ENCODE data around the gene AASDH.

AASDH gene

GRCh38 chr4:56388306-56388705, 1.0 kb upstream of the AASDH start:
- Histone ChIP-seq H3K4me3 (ENCODE audit: low read length, poor library complexity, severe bottlenecking) (peak overlapping the region; percentile 83), H3K9ac (ENCODE audit: low read depth, low read length, poor library complexity, severe bottlenecking) (peak overlapping the region; percentile 83), H2AFZ (ENCODE audit: low read length) (no peak overlapping the region), H3K36me3 (ENCODE audit: insufficient read depth, low read length) (no peaks in the 10 kb centered on the region; the same call in 1 of the 2 replicates), H3K9me2 (replicated peaks; ENCODE audit: low read depth, low read length) (no peaks in the 10 kb centered on the region), H4K20me1 (ENCODE audit: insufficient read depth, low read length, poor library complexity, severe bottlenecking) (no peaks in the 10 kb centered on the region), H3K9me3 (ENCODE audit: insufficient read depth, low read depth, low read length) (no peaks in the 10 kb centered on the region), H3K79me2 (ENCODE audit: insufficient read depth, low read length) (peaks cover 27% of the 10 kb centered on the region), H3F3A (ENCODE audit: low read depth) (0 out of 2 replicates have a peak, but pooled peaks cover 4% of the 10 kb centered on the region), H3K4me1 (ENCODE audit: insufficient read depth, low read length, poor library complexity, severe bottlenecking) (peaks cover 35% of the 10 kb centered on the region), H3K27me3 (ENCODE audit: insufficient read depth, low read length, poor library complexity, severe bottlenecking) (no peaks in the 10 kb centered on the region), H3K4me2 (ENCODE audit: low read depth, low read length, poor library complexity, severe bottlenecking) (peak overlapping the region; percentile 96)
- TF ChIP-seq EZH2phosphoT487 (IDR thresholded peaks at IDR 0.05; ENCODE audit: borderline replicate concordance) (no peak), CTCF (conservative IDR thresholded peaks at IDR 0.05; ENCODE audit: low read length) (no peak)

GRCh38 chr4:56386091-56386490, 1.2 kb downstream of the AASDH start:
- Histone ChIP-seq H2AFZ (ENCODE audit: low read length) (no peak overlapping the region), H3K9me2 (replicated peaks; ENCODE audit: low read depth, low read length) (no peaks in the 10 kb centered on the region), H3K4me2 (ENCODE audit: low read depth, low read length, poor library complexity, severe bottlenecking) (peak overlapping the region; percentile 96), H4K20me1 (ENCODE audit: insufficient read depth, low read length, poor library complexity, severe bottlenecking) (no peaks in the 10 kb centered on the region), H3K9me3 (ENCODE audit: insufficient read depth, low read depth, low read length) (no peaks in the 10 kb centered on the region), H3K79me2 (ENCODE audit: insufficient read depth, low read length) (peaks cover 27% of the 10 kb centered on the region), H3F3A (ENCODE audit: low read depth) (0 out of 2 replicates have a peak, but pooled peaks cover 4% of the 10 kb centered on the region), H3K9ac (ENCODE audit: low read depth, low read length, poor library complexity, severe bottlenecking) (peak overlapping the region; percentile 83), H3K4me1 (ENCODE audit: insufficient read depth, low read length, poor library complexity, severe bottlenecking) (peaks cover 35% of the 10 kb centered on the region), H3K4me3 (ENCODE audit: low read length, poor library complexity, severe bottlenecking) (peak overlapping the region; percentile 83), H3K36me3 (ENCODE audit: insufficient read depth, low read length) (no peaks in the 10 kb centered on the region), H3K27me3 (ENCODE audit: insufficient read depth, low read length, poor library complexity, severe bottlenecking) (no peaks in the 10 kb centered on the region)
- TF ChIP-seq CTCF (conservative IDR thresholded peaks at IDR 0.05; ENCODE audit: low read length), result no peak
- TF ChIP-seq EZH2phosphoT487 (IDR thresholded peaks at IDR 0.05; ENCODE audit: borderline replicate concordance), result no peak

- no peak overlapping the region for H3K9ac ChIP-seq (ENCODE audit: low read depth, low read length, poor library complexity, severe bottlenecking)
- no peak overlapping the region for H2AFZ ChIP-seq (ENCODE audit: low read length)
- H3K79me2 ChIP-seq (ENCODE audit: insufficient read depth, low read length), result no peaks in the 10 kb centered on the region
- no peaks in the 10 kb centered on the region for H3K36me3 ChIP-seq (ENCODE audit: insufficient read depth, low read length)
- TF ChIP-seq EZH2phosphoT487 (IDR thresholded peaks at IDR 0.05; ENCODE audit: borderline replicate concordance) (no peak), CTCF (conservative IDR thresholded peaks at IDR 0.05; ENCODE audit: low read length) (no peak)
- no peaks in the 10 kb centered on the region for H3K27me3 ChIP-seq (ENCODE audit: insufficient read depth, low read length, poor library complexity, severe bottlenecking)
- H3K9me3 ChIP-seq (ENCODE audit: insufficient read depth, low read depth, low read length), result no peaks in the 10 kb centered on the region
- no peak overlapping the region for H3K4me3 ChIP-seq (ENCODE audit: low read length, poor library complexity, severe bottlenecking)
- H3K4me1 ChIP-seq (ENCODE audit: insufficient read depth, low read length, poor library complexity, severe bottlenecking), result no peaks in the 10 kb centered on the region
- no peak overlapping the region for H3K4me2 ChIP-seq (ENCODE audit: low read depth, low read length, poor library complexity, severe bottlenecking)
- no peaks in the 10 kb centered on the region for H3F3A ChIP-seq (ENCODE audit: low read depth)
- no peaks in the 10 kb centered on the region for H4K20me1 ChIP-seq (ENCODE audit: insufficient read depth, low read length, poor library complexity, severe bottlenecking)
- no peaks in the 10 kb centered on the region for H3K9me2 ChIP-seq (replicated peaks; ENCODE audit: low read depth, low read length)
Measured at GRCh38 chr4:56375458-56375857, 11.8 kb downstream of the AASDH start.

Measured in Loucy (cell line).